GM19023 (cell line): ENCODE measurements around the gene KCNIP3.
"Not testable (repeated sequence)": the region's sequence is repeated elsewhere in the genome, so short reads cannot be mapped to it uniquely, and the experiment has no call there.

Experiments
- ATAC-seq: cut with Tn5 transposase; IDR thresholded peaks from one replicate; pipeline ENCODE4 v1.9.1; 2021; ENCODE audit warnings: mild to moderate bottlenecking, moderate library complexity; ENCODE audit not compliant: unreplicated experiment

Gene KCNIP3

DNA sequence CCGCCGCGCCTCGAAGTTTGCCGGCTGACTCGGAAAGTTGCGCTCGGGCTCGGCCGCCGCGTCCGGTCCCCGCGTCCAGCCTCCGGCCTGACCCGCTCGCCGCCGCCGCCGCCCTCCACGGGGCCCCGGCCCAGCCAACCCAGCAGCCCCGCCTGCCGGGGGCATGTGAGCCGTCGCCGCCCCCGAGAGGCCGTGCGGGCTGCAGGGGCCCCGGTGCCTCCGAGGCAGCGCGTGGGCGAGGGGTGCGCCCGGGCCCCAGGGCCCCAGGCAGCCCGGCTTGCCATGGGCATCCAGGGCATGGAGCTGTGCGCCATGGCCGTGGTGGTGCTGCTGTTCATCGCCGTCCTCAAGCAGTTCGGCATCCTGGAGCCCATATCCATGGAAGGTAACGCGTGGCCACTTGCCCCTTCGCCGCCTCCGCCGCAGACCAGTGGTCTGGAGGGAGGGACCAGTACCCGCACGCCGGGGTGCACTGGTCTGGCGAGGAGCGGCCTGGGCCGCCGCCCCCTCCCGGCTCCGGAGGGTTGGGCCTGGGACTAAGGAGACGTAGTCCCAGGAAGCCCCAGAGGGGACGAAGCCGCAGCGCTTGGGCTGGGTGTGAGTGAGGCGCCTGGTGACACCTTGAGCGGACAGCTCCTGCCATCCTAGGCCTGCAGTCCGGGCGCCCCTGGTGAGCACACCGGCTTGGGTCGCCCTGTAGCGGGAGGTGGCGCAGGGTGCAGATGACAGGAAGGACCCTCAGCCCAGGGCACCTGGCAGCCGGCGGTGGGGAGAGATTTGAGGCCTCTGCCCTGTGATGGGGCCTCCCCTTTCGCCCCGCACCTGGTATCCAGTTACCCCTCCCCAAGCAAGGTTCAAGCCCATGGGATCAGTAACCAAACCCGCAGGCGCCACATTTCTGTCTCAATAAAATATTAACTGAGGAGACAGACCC is 49.9 kb downstream of the KCNIP3 start:
- no peak for ATAC-seq

GRCh38 chr2:95347681-95348608 is 50.8 kb downstream of the KCNIP3 start:
- ATAC-seq: no peak

DNA sequence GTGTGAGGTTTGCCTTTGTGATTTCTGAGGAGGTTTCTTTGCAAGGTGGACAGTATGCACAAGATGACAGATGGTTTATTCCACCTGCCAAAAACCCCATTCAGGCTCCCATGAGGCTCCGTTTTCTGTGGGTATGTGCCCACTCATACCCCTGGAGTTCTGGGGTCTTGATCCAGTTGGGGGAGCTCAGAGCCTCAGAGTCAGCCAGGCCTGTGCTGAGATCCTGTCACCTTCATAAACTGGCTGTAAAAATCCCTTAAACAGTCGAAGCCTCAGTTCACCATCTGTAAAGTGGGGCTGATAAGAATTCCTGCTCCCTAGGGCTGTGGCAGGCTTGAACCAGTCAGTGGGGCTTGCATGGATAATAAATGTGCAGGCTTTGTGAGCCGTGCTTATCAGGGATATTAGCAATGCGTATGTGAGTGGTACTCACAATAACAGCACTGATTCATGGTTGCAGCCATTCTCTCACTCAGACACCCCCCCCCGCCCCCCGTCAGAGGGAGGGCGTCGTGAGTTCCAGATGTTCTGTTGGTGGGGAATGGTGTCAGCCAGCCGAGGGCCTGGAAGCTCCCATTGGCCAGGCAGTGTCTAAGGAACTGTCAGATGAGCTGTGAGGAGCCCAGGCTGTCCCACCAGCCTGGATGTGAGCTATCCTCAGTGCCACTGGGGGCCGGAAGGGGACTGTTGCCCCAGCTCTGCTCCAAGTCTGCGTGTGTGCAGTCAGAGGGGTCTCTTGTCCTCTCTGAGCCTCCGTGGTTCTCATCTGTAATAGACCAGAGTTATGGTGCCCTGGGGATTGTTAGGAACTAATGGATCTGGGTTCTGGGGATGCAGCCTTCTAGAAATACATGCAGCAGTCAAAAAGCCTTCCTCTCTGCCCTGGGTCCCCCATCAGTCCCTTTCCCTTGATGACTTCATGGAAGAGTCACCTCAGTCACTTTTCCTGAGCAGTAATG is 51.7 kb downstream of the KCNIP3 start:
- ATAC-seq: no peak

GRCh38 chr2:95349568-95350322 is 52.6 kb downstream of the KCNIP3 start:
- no peak for ATAC-seq

GRCh38 chr2:95350368-95350767 is 53.2 kb downstream of the KCNIP3 start:
- ATAC-seq: no peak

DNA sequence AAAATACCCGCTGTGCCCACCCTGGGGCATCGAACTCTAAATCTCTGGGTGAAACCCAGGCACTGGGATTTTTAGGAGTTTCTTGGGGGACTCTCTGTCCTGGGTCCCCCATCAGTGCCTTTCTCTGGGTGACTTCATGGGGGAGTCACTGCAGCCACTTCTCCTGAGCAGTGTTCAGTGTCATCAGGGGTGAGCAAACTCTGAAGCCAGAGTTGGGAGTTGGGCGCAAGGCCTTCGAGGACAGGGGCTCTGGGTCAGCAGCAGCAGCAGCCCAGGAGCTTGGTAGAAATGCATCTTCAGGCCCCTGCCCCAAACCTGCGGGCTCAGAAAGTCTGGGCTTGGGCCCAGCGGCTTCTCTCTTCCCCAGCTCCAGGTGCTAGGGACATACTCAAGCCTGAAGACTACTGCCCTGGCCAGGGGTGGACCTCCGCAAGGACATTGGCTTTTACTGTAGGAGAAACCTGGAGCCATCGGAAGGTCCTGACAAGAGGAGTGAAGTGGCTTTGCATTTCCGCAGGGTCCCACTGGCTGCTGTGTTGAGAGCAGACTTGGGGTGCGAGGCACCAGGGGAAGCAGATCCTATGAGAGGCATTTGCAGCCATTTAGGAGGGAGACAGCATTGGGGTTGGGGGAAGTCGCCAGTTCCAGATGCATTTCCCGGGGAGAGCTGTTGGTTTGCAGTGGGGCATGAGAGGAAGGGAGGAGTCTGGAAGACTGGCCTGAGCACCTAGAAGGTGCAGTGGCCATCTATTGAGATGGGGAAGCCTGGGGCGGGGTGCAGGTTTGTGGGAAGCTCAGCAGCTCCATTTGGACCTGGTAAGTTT is 53.8 kb downstream of the KCNIP3 start:
- ATAC-seq: no peak

DNA sequence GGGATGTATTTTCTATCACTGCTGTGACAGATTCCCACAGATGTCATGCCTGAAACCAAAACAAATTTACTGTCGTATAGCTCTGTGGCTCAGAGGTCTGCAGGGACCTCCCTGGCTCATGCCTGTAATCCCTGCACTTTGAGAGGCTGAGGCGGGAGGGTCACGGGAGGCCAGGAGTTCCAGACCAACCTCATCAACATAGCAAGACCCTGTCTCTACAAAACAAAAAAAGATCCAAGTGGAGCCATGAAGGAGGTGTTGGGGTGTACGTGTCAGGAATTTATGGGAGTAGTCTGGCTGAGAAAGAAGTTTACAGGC is 54.4 kb downstream of the KCNIP3 start:
- no peak for ATAC-seq

DNA sequence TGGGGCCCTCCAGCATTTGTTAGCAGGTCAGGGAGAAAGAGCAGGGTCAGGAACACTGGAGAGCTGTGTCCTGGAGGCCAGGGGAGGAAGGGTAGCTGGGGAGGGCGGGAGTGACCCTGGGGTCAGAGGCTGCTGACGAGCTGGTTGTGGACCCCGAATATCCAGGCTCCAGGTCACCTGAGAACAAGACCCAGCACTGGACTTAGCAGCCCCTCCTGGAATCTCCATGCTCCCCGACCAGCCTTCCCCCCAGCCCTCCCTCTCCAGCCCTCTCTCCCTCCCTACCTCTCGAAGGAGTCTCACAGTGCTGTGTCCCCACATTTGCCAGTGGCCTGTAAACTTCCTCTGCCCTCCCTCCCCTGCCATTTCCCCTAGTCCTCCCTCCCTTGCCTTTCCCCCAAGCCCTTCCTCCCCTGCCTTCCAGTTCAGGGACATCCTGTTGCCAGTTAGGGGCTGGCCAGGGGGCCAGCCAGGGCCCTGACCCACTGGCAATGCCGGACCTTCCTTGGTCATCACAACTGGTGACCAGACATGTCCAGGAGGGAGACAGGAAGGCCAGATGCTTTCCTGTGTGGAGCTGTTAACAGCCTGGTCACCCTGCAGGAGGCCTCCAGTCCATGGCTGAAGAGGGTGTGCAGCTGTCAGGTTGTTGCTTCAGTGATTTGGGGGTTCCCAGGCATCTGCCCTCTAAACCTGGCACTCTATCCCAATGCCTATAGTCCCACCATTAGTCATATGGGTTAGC is 55.3 kb downstream of the KCNIP3 start:
- no peak for ATAC-seq

- no peak for ATAC-seq
These were observed 56.0 kb downstream of the KCNIP3 start for GRCh38 chr2:95353055-95353575.

DNA sequence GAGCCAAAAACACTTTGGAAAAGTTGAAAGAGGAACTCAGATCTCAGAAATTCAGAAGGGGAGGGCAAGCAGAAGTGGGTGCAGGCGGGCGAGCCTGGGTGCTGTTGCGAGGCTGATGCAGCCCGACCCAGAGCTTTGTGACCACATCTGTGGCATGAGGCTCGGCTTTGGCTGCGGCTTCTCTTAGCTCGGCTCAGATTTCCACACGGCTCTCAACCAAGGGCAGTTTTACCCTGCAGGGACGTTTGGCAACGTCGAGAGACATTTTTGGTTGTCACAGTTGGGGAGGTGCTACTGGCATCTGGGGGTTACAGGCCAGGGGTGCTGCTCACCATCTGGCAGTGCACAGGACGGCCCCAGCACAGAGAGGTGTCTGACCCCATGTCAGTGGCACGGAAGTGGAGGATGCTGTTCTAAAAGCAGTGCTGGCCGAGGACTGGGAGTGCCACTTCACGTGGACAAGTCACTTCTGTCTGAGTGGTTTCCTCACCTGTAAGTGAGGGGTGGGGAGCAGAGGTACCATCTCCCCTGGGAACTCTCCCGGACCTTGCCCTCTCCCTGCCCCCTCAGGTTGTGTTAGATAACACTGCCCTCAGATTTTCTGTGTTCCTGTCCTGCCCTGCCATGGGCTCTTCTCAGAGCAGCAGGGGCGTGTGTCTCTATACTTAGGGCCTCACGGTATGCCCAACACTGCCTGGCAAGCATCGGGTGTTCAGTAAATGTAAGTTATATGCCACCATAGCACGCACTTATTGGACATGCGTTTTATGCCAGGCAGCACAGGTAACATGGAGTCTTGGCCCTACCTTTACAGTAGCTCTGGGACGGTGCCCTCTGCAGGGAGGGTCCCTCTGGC is 56.7 kb downstream of the KCNIP3 start:
- no peak for ATAC-seq

- no peak for ATAC-seq
These were observed 57.3 kb downstream of the KCNIP3 start for GRCh38 chr2:95354469-95354901.

- no peak for ATAC-seq
These were observed 57.8 kb downstream of the KCNIP3 start for GRCh38 chr2:95354925-95355324.

DNA sequence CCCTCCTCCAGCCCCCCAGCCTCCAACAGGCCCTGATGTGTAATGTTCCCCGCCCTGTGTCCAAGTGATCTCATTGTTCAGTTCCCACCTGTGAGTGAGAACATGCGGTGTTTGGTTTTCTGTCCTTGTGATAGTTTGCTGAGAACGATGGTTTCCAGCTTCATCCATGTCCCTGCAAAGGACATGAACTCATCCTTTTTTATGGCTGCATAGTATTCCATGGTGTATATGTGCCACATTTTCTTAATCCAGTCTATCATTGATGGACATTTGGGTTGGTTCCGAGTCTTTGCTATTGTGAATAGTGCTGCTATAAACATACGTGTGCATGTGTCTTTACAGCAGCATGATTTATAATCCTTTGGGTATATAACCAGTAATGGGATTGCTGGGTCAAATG is 58.3 kb downstream of the KCNIP3 start:
- not testable (repeated sequence) for ATAC-seq

GRCh38 chr2:95356821-95357700 is 59.9 kb downstream of the KCNIP3 start:
- ATAC-seq: no peak

GRCh38 chr2:95357717-95358280 is 60.7 kb downstream of the KCNIP3 start:
- ATAC-seq: no peak

DNA sequence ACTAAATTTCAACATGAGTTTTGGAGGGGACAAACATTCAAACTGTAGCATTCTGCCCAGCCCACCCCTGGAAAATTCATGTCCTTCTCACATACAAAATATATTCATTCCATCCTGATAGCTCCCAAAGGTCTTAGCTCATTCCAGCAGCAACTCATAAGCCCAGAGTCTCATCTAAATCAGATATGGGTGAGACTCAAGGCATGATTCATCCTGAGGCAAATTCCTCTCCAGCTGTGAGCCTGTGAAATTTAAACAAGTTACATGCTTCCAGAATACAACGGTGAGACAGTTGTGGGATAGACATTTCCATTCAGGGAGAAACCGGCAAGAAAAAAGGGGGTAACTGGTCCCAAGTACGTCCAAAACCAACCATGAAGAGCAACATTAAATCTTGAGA is 61.9 kb downstream of the KCNIP3 start:
- no peak for ATAC-seq
